NB4 (cell line): ENCODE data around the gene TPD52L1.

Experiments used
- CTCF ChIP-seq: IDR thresholded peaks from one replicate; pipeline ENCODE4 v1.5.1; 2012; ENCODE audit warnings: low read depth, low read length
- MAX ChIP-seq: IDR thresholded peaks from 2 replicates; pipeline ENCODE4 v1.6.1; 2011; ENCODE audit warnings: low read depth, low read length

- TF ChIP-seq MAX (no peak), CTCF (no peak)
Measured at GRCh38 chr6:125253881-125254280, 100.3 kb downstream of the TPD52L1 start.
